ENCODE results near the gene ING5.

Gene ING5

DNA sequence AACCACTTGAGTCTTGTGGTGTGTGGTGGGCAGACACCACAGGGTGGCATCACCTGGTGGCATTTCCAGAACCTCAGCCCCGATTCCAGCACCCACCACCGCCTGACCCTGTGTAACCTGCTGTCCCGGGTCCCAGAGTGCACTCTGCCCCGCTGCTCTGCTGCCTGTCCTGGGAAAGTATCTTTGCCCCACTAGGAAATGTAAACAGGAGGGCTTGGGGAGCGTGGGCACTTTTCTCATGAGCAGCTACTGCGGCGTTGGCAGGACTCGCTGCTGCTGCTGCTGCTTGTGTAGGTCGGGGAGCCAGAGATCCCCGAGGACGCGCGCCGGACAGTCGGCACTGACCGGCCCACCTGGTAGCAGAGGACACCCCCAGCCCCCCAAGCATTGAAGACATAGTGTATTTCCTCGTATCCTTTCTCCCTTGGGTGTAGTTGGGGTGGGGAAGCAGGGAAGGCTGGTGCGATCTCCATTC, 28.6 kb upstream of the ING5 start:
- no peak for DNase-seq

GRCh38 chr2:241673797-241674725, 27.8 kb upstream of the ING5 start:
- no peak for DNase-seq

GRCh38 chr2:241675885-241676284, 26.0 kb upstream of the ING5 start:
- peak; percentile 55 to 76 for DNase-seq

DNA sequence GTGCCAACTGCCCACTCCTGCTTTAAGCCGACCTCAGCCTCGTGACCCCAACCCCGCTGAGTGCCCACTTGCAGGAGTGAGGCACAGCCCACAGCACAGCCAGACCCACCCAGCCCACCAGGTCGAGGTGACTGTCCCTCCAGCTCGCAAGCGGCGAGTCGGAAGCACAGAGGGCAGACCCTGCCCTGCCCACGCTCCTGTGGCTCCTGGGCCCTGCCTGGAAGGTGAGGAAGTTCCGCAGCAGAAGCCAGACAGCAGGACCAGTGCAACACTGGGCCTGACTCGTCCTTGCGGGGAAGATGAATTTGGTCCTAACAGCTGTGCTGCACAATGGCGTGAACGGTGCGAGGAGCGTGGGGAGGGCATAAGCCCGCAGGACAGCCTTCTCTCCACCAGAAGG, 25.2 kb upstream of the ING5 start:
- DNase-seq: no peak

GRCh38 chr2:241677392-241677791, 24.4 kb upstream of the ING5 start:
- no peak for DNase-seq

- DNase-seq: no peak
Observed at GRCh38 chr2:241678307-241678706, 23.5 kb upstream of the ING5 start.

GRCh38 chr2:241678784-241679540, 22.9 kb upstream of the ING5 start:
- DNase-seq: no peak

- DNase-seq: no peak
Observed at GRCh38 chr2:241680044-241680443, 21.8 kb upstream of the ING5 start.

DNA sequence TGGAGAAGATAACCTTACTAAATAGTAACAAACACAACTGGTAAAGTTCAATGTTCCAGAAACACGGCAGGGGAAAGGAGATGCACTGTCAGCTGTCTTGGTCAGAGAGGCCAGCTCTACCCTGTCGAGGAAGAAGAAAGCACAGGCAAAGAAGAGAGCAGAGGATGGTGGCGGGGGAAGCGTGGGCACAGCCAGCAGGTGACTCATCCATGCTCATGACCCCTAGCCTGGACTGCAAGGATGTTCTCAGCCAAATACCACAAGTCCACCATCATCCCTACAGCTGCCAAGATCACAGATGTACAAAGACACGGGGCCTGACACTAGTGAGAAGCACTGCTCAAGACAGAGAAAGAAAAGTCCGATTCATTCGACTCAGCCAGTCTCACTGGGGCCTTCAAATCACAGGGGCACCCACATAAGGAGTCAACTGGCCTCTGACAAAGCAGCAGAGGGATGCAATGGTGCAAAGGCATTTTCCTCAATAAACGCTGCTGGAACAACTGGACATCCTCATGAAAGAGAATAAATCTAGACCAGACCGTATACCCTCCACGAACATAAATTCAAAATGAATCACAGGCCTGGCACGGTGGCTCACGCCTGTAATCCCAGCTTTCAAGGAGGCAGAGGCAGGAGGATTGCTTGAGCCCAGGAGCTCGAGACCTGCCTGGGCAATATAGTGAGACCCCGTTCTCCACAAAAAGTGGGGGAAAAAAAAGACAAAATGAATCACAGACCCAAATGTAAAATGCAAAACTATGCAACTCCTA, 20.8 kb upstream of the ING5 start:
- no peak for DNase-seq

DNA sequence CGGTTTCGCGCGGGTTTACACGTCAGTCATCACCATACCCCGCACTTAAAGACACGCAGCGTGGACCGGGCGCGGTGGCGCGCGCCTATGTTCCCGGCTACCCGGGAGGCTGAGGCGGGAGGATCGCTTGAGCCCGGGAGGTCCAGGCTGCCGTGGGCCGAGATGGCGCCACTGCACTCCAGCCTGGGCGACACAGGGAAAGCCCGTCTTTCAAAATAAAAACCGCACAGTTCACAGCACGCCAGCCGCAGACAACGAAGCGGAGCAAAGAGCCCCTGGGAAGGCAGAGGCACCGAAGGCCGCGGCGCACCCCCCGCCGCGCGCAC, 15.6 kb upstream of the ING5 start:
- DNase-seq: peak in 1 of 2 experiments; percentile 19

DNA sequence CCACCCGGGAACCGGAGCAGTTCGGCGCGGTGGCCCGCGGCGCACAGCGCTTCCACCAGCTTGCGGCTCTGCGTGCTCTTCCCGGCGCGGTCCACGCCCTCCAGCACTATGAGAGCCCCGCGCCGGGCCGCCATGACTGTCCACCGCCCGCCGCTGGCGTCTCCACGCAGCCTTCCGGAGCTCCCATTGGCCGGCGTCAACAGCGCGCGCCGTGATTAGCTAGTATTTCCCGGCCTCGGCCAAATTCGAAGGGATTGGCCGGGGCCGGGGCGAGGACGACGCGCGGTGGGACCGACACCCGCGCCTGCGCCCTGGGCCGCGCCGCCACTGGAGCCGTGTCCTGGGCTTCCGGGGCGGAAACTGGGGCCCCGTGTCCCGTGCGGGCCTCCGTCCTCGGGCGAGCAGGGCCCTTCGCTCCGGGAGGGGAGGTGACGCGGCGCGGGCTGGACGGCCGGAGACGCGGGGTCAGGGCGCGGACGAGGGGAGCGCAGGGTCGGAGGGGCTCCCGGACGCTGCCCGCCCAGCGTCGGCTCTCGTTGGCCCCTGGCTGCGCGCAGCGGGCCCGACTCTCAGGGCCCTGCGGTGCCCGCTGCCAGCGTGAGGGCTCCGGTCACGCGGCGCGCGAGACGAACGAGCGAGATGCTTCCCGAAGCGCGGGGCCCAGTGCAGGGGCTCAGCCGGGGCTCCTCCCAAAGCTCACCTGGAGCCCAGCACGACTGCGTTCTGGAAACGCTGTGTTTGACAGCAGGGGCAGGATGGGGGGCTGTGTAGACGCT, 15.0 kb upstream of the ING5 start, which contains the start of gene DTYMK:
Gene DTYMK, minus strand, starts transcription at position 166 of the 776 bp plus-strand sequence. Its CDS starts 32 bp downstream, at position 134.
- peak; percentile 80 to 93 for DNase-seq

DNA sequence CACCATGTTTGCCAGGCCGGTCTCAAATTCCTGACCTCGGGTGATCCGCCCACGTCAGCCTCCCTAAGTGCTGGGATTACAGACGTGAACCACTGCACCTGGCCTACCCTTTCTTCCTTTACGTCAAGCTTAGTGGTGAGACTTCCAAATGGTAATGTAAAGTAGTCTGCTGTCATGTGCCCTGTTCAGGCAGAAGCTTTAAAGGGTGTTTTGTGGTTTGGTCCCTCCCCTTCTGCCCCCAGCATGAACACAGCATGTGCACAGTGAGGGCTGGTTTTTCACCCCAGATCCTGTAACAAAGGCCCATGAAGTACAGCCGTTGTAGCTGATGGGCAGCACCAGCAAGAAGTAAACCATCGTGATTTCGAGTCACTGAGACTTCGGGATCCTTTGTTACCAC, 12.5 kb upstream of the ING5 start:
- DNase-seq: no peak

DNA sequence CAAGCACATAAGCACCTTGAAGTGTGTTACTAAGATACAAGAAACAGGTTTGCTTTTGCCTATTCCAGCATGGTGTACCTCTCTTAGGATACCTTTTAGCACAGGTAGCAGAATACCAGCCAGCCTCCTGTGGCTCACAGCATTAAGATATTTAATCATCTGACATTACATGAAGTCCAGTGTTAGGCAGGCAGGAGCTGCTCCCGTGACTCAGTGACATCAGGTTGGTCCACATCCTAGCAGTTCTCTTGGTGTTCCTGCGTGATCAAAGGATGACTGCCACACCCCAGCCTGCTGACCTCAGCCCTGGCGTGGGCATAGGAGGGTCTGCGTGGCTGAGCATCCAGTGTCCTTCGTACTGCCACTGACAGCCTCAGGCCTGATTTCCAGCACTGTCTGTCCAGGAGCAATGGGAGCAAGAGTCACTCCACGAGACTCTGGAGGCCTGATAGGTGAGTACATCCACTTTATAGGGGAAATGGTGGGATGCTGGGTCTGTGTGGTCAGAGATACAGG, 11.6 kb upstream of the ING5 start:
- DNase-seq: no peak

DNA sequence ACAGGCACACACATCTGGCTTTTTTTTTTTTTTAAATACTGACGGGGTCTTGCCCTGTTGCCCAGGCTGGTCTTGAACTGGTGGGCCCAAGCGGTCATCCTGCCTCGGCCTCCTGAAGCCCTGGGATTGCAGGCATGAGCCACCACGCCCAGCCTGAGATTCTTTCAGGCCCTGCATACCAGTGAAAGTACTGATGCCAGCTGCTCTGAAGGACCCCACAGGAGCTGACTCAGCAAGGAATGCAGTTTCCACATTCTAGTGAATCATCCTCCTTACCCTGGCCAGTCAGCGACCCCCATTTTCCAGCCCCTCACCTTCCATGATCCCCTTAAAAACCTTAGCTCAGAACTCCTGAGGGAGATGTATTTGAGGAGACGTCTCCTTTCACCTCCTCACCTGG, 9.4 kb upstream of the ING5 start:
- DNase-seq: no peak

DNA sequence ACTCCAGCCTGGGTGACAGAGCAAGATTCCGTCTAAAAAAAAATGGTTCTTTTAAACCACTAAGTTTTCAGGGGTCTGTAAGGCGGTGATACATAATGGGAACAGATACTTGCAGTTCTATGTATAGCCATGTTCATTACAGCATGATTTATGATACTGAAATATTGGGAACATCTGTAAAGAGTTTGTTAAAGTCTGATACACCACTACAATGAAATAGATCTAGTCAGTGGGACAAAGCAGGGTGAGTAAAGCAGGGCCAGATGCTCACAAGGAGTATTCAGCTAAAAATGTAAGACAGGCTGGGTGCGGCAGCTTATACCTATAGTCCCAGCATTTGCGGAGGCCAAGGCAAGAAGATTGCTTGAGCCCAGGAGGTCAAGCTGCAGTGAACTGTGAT, 6.2 kb upstream of the ING5 start:
- DNase-seq: no peak

DNA sequence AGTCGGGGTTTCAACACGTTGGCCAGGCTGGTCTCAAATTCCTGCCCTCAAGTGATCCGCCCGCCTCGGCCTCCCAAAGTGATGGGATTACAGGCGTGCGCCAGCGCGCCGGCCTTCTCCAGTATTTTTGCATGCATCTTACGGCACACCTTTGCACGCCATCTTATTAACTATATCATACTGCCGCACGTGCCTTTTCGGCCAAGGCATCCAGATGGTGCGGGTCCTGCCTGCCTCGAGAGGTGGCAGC, 765 bp upstream of the ING5 start:
- peak in 1 of 2 experiments; percentile 93 for DNase-seq

DNA sequence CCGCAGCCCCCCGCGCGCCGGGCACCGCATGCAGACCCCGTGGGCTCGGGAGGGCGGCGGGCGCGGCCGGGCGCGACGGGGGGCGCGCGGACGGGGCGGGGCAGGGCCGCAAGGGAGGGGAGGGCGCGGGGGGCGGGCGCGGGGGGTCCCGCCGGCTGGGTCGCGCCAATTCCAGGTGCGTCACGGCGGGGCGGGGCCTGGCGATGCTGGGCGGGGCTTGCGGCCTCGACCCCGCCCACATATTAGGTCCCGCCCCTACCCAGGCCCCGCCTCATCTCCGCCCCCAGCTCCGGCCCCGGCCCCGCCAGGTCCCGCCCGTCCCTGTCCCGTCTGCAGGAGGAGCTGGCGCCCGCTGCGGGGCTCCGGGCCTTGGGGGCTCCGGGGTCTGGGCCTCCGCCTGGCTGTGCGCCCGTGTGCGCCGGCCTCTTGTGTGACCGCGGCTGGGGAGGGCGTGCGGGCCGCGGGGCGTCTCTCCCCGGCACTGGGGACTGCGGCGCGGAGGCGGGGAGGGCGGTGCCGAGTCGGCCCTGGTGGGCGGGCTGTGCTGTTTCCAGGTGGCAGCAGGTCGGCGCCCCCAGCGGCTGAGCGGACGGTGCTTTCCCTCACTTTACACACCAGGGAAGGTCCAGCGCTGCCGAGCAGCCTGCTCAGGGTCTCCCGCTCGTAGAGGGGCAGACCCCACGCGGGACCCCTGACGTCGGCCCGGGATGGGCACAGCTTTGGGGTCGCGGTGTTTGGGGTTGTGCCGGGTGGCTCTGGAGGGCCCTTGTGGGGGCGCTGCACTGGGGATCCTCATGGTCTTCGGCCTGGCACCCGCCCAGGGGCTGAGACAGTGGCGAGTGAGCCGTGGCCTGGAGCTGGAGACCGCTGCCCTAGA, 554 bp downstream of the ING5 start:
- DNase-seq: peak; percentile 45 to 79

GRCh38 chr2:241703032-241703604, 1.3 kb downstream of the ING5 start:
- DNase-seq: peak in 1 of 2 experiments; percentile 35

DNA sequence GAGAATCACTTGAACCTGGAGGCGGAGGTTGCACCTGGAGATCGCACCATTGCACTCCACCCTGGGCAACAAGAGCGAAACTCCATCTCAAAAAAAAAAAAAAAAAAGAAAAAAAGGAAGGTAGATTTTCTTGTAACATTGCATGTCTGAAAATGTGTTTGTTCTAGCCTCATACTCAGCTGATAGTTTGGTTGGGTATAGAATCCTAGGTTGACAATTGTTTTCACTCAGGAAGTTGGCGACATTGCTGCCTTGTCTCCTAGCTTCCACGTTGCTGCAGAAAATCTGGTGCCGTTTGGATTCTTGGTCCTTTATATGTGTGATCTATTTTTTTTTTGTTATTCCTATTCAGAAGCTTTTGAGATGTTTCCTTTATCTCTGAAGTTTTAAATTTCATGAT, 4.7 kb downstream of the ING5 start:
- DNase-seq: no peak

DNA sequence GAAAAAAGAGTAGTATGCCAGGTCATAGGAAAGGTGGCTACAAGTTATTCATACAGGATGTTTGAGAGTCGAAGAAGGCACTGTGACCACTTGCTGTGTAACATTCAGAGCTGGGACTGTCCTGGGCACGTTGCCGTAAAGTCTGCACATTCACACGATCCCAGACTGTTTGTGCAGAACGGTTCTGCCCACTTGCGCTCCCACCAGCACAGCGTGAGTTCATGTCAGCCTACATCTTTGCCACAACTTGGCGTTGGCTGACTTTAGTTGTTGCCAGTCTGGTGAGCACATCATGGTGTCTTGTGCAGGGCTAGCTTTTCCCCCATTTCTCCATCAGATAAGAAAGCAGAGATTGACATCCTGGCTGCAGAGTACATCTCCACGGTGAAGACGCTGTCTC, 7.0 kb downstream of the ING5 start:
- DNase-seq: no peak

- DNase-seq: no peak
Observed at GRCh38 chr2:241719093-241719492, 17.3 kb downstream of the ING5 start.

All from NCI-H524 (cell line).